NB4 (cell line): Measurements from ENCODE around the gene LIX1.

ENCODE experiments used
- DNase-seq: peaks from one replicate; pipeline ENCODE4 v3.0.0; 2010; ENCODE audit warnings: low read depth
- H3K4me3 ChIP-seq: one replicate; pipeline ENCODE4 v1.5.1; 2011; ENCODE audit warnings: mild to moderate bottlenecking, low read depth, low read length, moderate library complexity
- MYC ChIP-seq: IDR thresholded peaks from 2 replicates; pipeline ENCODE4 v1.6.1; 2011; ENCODE audit warnings: low read depth, low read length
- POLR2A ChIP-seq: IDR thresholded peaks from 2 replicates; pipeline ENCODE4 v1.6.1; 2011; ENCODE audit warnings: mild to moderate bottlenecking; ENCODE audit not compliant: insufficient read length; ENCODE audit errors: extremely low read depth
- TF ChIP-seq, protein P1 (sequence below): IDR thresholded peaks from 2 replicates; pipeline ENCODE4 v1.6.1; 2011; ENCODE audit warnings: low read depth, low read length
- TF ChIP-seq, protein P2 (sequence below): IDR thresholded peaks from one replicate; pipeline ENCODE4 v1.5.1; 2012; ENCODE audit warnings: low read depth, low read length

LIX1 gene

GRCh38 chr5:97105501-97106215, 36.8 kb downstream of the LIX1 start:
- H3K4me3 ChIP-seq: no peak overlapping the region
- DNase-seq: no peak
- TF ChIP-seq, protein P1, sequence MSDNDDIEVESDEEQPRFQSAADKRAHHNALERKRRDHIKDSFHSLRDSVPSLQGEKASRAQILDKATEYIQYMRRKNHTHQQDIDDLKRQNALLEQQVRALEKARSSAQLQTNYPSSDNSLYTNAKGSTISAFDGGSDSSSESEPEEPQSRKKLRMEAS: no peak
- no peak for TF ChIP-seq MYC
- no peak for TF ChIP-seq POLR2A
- TF ChIP-seq, protein P2, sequence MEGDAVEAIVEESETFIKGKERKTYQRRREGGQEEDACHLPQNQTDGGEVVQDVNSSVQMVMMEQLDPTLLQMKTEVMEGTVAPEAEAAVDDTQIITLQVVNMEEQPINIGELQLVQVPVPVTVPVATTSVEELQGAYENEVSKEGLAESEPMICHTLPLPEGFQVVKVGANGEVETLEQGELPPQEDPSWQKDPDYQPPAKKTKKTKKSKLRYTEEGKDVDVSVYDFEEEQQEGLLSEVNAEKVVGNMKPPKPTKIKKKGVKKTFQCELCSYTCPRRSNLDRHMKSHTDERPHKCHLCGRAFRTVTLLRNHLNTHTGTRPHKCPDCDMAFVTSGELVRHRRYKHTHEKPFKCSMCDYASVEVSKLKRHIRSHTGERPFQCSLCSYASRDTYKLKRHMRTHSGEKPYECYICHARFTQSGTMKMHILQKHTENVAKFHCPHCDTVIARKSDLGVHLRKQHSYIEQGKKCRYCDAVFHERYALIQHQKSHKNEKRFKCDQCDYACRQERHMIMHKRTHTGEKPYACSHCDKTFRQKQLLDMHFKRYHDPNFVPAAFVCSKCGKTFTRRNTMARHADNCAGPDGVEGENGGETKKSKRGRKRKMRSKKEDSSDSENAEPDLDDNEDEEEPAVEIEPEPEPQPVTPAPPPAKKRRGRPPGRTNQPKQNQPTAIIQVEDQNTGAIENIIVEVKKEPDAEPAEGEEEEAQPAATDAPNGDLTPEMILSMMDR: no peak

- no peak for DNase-seq
- TF ChIP-seq, protein P2: no peak
- TF ChIP-seq MYC: no peak
- TF ChIP-seq, protein P1: no peak
- no peak overlapping the region for H3K4me3 ChIP-seq
Observed at GRCh38 chr5:97102010-97102470, 40.4 kb downstream of the LIX1 start.

GRCh38 chr5:97101189-97101910, 41.1 kb downstream of the LIX1 start:
- DNase-seq: no peak
- H3K4me3 ChIP-seq: no peak overlapping the region
- TF ChIP-seq, protein P1: no peak
- TF ChIP-seq, protein P2: no peak
- TF ChIP-seq POLR2A (no peak), MYC (no peak)

DNA sequence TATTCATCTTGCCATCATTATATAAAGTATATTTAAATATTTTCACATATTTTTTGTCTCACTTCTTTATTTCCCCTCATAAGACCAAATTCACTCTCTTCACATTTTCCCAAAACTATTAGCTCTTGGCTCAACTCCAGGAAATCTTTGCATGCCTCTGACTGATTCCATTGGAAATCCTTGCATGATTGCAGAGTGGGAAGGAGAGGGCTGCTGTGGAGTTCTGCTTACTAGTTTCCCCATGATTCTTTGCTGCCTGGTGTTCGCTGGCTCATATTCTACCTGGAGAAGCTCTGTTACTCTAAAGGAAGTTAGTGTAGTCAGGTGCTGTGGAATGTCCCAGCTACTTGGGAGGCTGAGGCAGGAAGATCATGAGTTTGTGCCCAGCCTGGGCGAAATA, 41.9 kb downstream of the LIX1 start:
- no peak for TF ChIP-seq MYC
- no peak for DNase-seq
- H3K4me3 ChIP-seq: no peak overlapping the region

GRCh38 chr5:97098922-97099321, 43.5 kb downstream of the LIX1 start:
- H3K4me3 ChIP-seq: no peak overlapping the region
- DNase-seq: no peak
- no peak for TF ChIP-seq POLR2A
- TF ChIP-seq, protein P2: no peak
- TF ChIP-seq, protein P1: no peak
- TF ChIP-seq MYC: no peak
